Measurements from ENCODE around the gene GALNT17.
A peak's percentile ranks its signal among the peaks of the same experiment; 100 is the strongest.

GALNT17 gene

GRCh38 chr7:71388181-71388580 lies 256.2 kb downstream of the GALNT17 start:
- DNase-seq (ENCODE audit: low read depth, low spot score) = no peak

GRCh38 chr7:71389976-71390375 lies 258.0 kb downstream of the GALNT17 start:
- peak; percentile 41 for DNase-seq (ENCODE audit: low read depth, low spot score)

- no peak for DNase-seq (ENCODE audit: low read depth, low spot score)
These were observed 261.7 kb downstream of the GALNT17 start for GRCh38 chr7:71393661-71394060.

- no peak for DNase-seq (ENCODE audit: low read depth, low spot score)
These were observed 270.7 kb downstream of the GALNT17 start for GRCh38 chr7:71402684-71403083.

GRCh38 chr7:71403202-71403946 lies 271.4 kb downstream of the GALNT17 start:
- no peak for DNase-seq (ENCODE audit: low read depth, low spot score)

- no peak for DNase-seq (ENCODE audit: low read depth, low spot score)
These were observed 272.9 kb downstream of the GALNT17 start for GRCh38 chr7:71404726-71405345.

GRCh38 chr7:71408271-71408670 lies 276.3 kb downstream of the GALNT17 start:
- DNase-seq (ENCODE audit: low read depth, low spot score) = no peak

- DNase-seq (ENCODE audit: low read depth, low spot score) = no peak
These were observed 277.7 kb downstream of the GALNT17 start for GRCh38 chr7:71409550-71410157.

GRCh38 chr7:71411475-71411874 lies 279.5 kb downstream of the GALNT17 start:
- DNase-seq (ENCODE audit: low read depth, low spot score) = no peak

- DNase-seq (ENCODE audit: low read depth, low spot score) = no peak
These were observed 282.5 kb downstream of the GALNT17 start for GRCh38 chr7:71414490-71414889.

- no peak for DNase-seq (ENCODE audit: low read depth, low spot score)
These were observed 287.8 kb downstream of the GALNT17 start for GRCh38 chr7:71419546-71420337.

GRCh38 chr7:71422104-71422503 lies 290.2 kb downstream of the GALNT17 start:
- DNase-seq (ENCODE audit: low read depth, low spot score) = no peak

GRCh38 chr7:71424166-71425035 lies 292.5 kb downstream of the GALNT17 start:
- no peak for DNase-seq (ENCODE audit: low read depth, low spot score)

GRCh38 chr7:71429083-71429482 lies 297.1 kb downstream of the GALNT17 start:
- no peak for DNase-seq (ENCODE audit: low read depth, low spot score)

GRCh38 chr7:71430246-71430645 lies 298.3 kb downstream of the GALNT17 start:
- DNase-seq (ENCODE audit: low read depth, low spot score) = no peak

- DNase-seq (ENCODE audit: low read depth, low spot score) = no peak
These were observed 307.4 kb downstream of the GALNT17 start for GRCh38 chr7:71439321-71439720.

- DNase-seq (ENCODE audit: low read depth, low spot score) = no peak
These were observed 310.7 kb downstream of the GALNT17 start for GRCh38 chr7:71442492-71443190.

- no peak for DNase-seq (ENCODE audit: low read depth, low spot score)
These were observed 311.2 kb downstream of the GALNT17 start for GRCh38 chr7:71443191-71443530.

GRCh38 chr7:71444130-71444529 lies 312.2 kb downstream of the GALNT17 start:
- DNase-seq (ENCODE audit: low read depth, low spot score) = no peak

GRCh38 chr7:71453630-71454029 lies 321.7 kb downstream of the GALNT17 start:
- DNase-seq (ENCODE audit: low read depth, low spot score) = no peak

GRCh38 chr7:71454981-71455380 lies 323.0 kb downstream of the GALNT17 start:
- DNase-seq (ENCODE audit: low read depth, low spot score) = no peak
